Choroid plexus epithelial cell (primary cell): ENCODE data around the gene TXNL4B.

Experiments
- DNase-seq: peaks from one replicate; pipeline ENCODE4 v3.0.0-alpha.2; 2010; ENCODE audit warnings: low read depth
- H3K4me3 ChIP-seq: 2 replicates; pipeline ENCODE4 v1.5.1; 2011; ENCODE audit warnings: low read depth, mild to moderate bottlenecking, control low read depth, low read length, moderate library complexity
- CTCF ChIP-seq: conservative IDR thresholded peaks from 2 replicates; pipeline ENCODE4 v1.5.1; 2011; ENCODE audit warnings: low read depth, mild to moderate bottlenecking, control low read depth, inconsistent platforms, low read length, moderate library complexity

The TXNL4B gene

GRCh38 chr16:72132726-72133125 is 39.3 kb upstream of the TXNL4B start:
- no peak overlapping the region for H3K4me3 ChIP-seq
- TF ChIP-seq CTCF, result no peak
- DNase-seq, result no peak

- no peak for DNase-seq
- TF ChIP-seq CTCF, result no peak
- no peak overlapping the region for H3K4me3 ChIP-seq
These were observed 37.6 kb upstream of the TXNL4B start for GRCh38 chr16:72131036-72131435.

GRCh38 chr16:72129976-72130656 is 36.7 kb upstream of the TXNL4B start:
- TF ChIP-seq CTCF, result no peak
- H3K4me3 ChIP-seq, result no peak overlapping the region
- no peak for DNase-seq

GRCh38 chr16:72128701-72129100 is 35.3 kb upstream of the TXNL4B start:
- no peak overlapping the region for H3K4me3 ChIP-seq
- TF ChIP-seq CTCF, result no peak
- no peak for DNase-seq

- no peak overlapping the region for H3K4me3 ChIP-seq
- DNase-seq, result no peak
- no peak for TF ChIP-seq CTCF
These were observed 33.0 kb upstream of the TXNL4B start for GRCh38 chr16:72126429-72126765.

GRCh38 chr16:72125635-72126428 is 32.4 kb upstream of the TXNL4B start:
- no peak overlapping the region for H3K4me3 ChIP-seq
- DNase-seq, result no peak
- TF ChIP-seq CTCF, result no peak
